Measurements from ENCODE around the gene C9orf43. TPM values are rescaled to one million over a fixed set of nuclear protein-coding genes. Genes with fewer than 3 reads are reported as not detected.

The C9orf43 gene
- total and polyA plus RNA-seq, 10 of the 15 experiments (the other 5 are each of a cell fraction or from before 2014, with no cell fraction given) = 0.08 to 0.79 (median 0.55) TPM

GRCh38 chr9:113369855-113370140 is 40.7 kb upstream of the C9orf43 start (continued):
- TF ChIP-seq, protein P1, sequence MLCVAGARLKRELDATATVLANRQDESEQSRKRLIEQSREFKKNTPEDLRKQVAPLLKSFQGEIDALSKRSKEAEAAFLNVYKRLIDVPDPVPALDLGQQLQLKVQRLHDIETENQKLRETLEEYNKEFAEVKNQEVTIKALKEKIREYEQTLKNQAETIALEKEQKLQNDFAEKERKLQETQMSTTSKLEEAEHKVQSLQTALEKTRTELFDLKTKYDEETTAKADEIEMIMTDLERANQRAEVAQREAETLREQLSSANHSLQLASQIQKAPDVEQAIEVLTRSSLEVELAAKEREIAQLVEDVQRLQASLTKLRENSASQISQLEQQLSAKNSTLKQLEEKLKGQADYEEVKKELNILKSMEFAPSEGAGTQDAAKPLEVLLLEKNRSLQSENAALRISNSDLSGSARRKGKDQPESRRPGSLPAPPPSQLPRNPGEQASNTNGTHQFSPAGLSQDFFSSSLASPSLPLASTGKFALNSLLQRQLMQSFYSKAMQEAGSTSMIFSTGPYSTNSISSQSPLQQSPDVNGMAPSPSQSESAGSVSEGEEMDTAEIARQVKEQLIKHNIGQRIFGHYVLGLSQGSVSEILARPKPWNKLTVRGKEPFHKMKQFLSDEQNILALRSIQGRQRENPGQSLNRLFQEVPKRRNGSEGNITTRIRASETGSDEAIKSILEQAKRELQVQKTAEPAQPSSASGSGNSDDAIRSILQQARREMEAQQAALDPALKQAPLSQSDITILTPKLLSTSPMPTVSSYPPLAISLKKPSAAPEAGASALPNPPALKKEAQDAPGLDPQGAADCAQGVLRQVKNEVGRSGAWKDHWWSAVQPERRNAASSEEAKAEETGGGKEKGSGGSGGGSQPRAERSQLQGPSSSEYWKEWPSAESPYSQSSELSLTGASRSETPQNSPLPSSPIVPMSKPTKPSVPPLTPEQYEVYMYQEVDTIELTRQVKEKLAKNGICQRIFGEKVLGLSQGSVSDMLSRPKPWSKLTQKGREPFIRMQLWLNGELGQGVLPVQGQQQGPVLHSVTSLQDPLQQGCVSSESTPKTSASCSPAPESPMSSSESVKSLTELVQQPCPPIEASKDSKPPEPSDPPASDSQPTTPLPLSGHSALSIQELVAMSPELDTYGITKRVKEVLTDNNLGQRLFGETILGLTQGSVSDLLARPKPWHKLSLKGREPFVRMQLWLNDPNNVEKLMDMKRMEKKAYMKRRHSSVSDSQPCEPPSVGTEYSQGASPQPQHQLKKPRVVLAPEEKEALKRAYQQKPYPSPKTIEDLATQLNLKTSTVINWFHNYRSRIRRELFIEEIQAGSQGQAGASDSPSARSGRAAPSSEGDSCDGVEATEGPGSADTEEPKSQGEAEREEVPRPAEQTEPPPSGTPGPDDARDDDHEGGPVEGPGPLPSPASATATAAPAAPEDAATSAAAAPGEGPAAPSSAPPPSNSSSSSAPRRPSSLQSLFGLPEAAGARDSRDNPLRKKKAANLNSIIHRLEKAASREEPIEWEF (IDR thresholded peaks at IDR 0.05; ENCODE audit: insufficient replicate concordance, low read depth, low read length) = no peak
- TF ChIP-seq DPF2 (IDR thresholded peaks at IDR 0.05) = no peak
- no peak for TF ChIP-seq CBX3 (IDR thresholded peaks at IDR 0.05; ENCODE audit: borderline replicate concordance, low read depth)
- no peak for TF ChIP-seq POLR2A (IDR thresholded peaks at IDR 0.05; ENCODE audit: low read depth, low read length)
- TF ChIP-seq ZNF24 (IDR thresholded peaks at IDR 0.05) = no peak
- no peak for TF ChIP-seq ZNF622 (IDR thresholded peaks at IDR 0.05)
- TF ChIP-seq HCFC1 (IDR thresholded peaks at IDR 0.05; ENCODE audit: low read length) = no peak
- TF ChIP-seq BCLAF1 (IDR thresholded peaks at IDR 0.05) = no peak
- no peak for TF ChIP-seq NR2F1 (conservative IDR thresholded peaks at IDR 0.05)
- TF ChIP-seq, protein P2, sequence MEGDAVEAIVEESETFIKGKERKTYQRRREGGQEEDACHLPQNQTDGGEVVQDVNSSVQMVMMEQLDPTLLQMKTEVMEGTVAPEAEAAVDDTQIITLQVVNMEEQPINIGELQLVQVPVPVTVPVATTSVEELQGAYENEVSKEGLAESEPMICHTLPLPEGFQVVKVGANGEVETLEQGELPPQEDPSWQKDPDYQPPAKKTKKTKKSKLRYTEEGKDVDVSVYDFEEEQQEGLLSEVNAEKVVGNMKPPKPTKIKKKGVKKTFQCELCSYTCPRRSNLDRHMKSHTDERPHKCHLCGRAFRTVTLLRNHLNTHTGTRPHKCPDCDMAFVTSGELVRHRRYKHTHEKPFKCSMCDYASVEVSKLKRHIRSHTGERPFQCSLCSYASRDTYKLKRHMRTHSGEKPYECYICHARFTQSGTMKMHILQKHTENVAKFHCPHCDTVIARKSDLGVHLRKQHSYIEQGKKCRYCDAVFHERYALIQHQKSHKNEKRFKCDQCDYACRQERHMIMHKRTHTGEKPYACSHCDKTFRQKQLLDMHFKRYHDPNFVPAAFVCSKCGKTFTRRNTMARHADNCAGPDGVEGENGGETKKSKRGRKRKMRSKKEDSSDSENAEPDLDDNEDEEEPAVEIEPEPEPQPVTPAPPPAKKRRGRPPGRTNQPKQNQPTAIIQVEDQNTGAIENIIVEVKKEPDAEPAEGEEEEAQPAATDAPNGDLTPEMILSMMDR (IDR thresholded peaks at IDR 0.05 in 2 of 3, conservative IDR thresholded peaks at IDR 0.05 in 1 of 3; ENCODE audit: control insufficient read depth in 2 of 3, extremely low read depth in 1 of 3, insufficient read depth in 1 of 3, low read depth in 3 of 3, low read length in 3 of 3) = no peak
- no peak for TF ChIP-seq SUZ12 (IDR thresholded peaks at IDR 0.05; ENCODE audit: unreplicated experiment)
- no peak for TF ChIP-seq RB1 (IDR thresholded peaks at IDR 0.05; ENCODE audit: borderline replicate concordance)
- TF ChIP-seq ZZZ3 (IDR thresholded peaks at IDR 0.05; ENCODE audit: control insufficient read depth, insufficient read length, low read depth) = no peak
- TF ChIP-seq, protein P3, sequence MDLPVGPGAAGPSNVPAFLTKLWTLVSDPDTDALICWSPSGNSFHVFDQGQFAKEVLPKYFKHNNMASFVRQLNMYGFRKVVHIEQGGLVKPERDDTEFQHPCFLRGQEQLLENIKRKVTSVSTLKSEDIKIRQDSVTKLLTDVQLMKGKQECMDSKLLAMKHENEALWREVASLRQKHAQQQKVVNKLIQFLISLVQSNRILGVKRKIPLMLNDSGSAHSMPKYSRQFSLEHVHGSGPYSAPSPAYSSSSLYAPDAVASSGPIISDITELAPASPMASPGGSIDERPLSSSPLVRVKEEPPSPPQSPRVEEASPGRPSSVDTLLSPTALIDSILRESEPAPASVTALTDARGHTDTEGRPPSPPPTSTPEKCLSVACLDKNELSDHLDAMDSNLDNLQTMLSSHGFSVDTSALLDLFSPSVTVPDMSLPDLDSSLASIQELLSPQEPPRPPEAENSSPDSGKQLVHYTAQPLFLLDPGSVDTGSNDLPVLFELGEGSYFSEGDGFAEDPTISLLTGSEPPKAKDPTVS (IDR thresholded peaks at IDR 0.05; ENCODE audit: low read depth, low read length) = no peak
